LHCN-M2 (cell line): ENCODE measurements around the gene DUSP6. TPM values are rescaled to one million over a fixed set of nuclear protein-coding genes. Genes with fewer than 3 reads are reported as not detected.

Source experiments
- DNase-seq: peaks from one replicate; pipeline ENCODE4 v3.0.0-alpha.2; 2012; ENCODE audit warnings: low read depth
- polyA plus RNA-seq: library from polyadenylated mRNA; unstranded; fragments of >200 nt; gene quantifications from one replicate; pipeline ENCODE4 v1.2.1, GENCODE V29; 2012; ENCODE audit warnings: missing spikeins
- total RNA-seq: library from RNA; depleted of rRNA; stranded (reverse); fragments of >200 nt; gene quantifications from 2 replicates; pipeline ENCODE4 v1.2.3, GENCODE V29; 2014; rRNA removed

Gene DUSP6
- total RNA-seq: 28.3 and 31.6 TPM in 2 replicates
- 5.3 TPM for polyA plus RNA-seq

GRCh38 chr12:89352492-89353187 is at the start of gene DUSP6:
TSS of gene DUSP6 (minus strand) at chr12:89352501. CDS start at chr12:89352039, 462 bp downstream.
- peak; percentile 99 for DNase-seq

- no peak for DNase-seq
Measured at GRCh38 chr12:89401433-89402058, 49.2 kb upstream of the DUSP6 start.

GRCh38 chr12:89400415-89400814 is 48.1 kb upstream of the DUSP6 start:
- no peak for DNase-seq

GRCh38 chr12:89395712-89396111 is 43.4 kb upstream of the DUSP6 start:
- DNase-seq: no peak

GRCh38 chr12:89393551-89394121 is 41.3 kb upstream of the DUSP6 start:
- no peak for DNase-seq

GRCh38 chr12:89392391-89392790 is 40.1 kb upstream of the DUSP6 start:
- DNase-seq: no peak

GRCh38 chr12:89391726-89392336 is 39.5 kb upstream of the DUSP6 start:
- no peak for DNase-seq

- peak; percentile 97 for DNase-seq
Measured at GRCh38 chr12:89390802-89391673, 38.7 kb upstream of the DUSP6 start.

GRCh38 chr12:89389755-89390661 is 37.7 kb upstream of the DUSP6 start:
- peak; percentile 5 for DNase-seq

- no peak for DNase-seq
Measured at GRCh38 chr12:89386138-89386537, 33.8 kb upstream of the DUSP6 start.

- no peak for DNase-seq
Measured at GRCh38 chr12:89384807-89385206, 32.5 kb upstream of the DUSP6 start.

GRCh38 chr12:89384050-89384758 is 31.9 kb upstream of the DUSP6 start:
- peak; percentile 79 for DNase-seq

GRCh38 chr12:89383235-89384049 is 31.1 kb upstream of the DUSP6 start:
- no peak for DNase-seq

- DNase-seq: no peak
Measured at GRCh38 chr12:89382328-89382727, 30.0 kb upstream of the DUSP6 start.

- no peak for DNase-seq
Measured at GRCh38 chr12:89379839-89380467, 27.7 kb upstream of the DUSP6 start.

- DNase-seq: no peak
Measured at GRCh38 chr12:89379148-89379838, 27.0 kb upstream of the DUSP6 start.

- DNase-seq: no peak
Measured at GRCh38 chr12:89376844-89377243, 24.5 kb upstream of the DUSP6 start.

GRCh38 chr12:89376202-89376529 is 23.9 kb upstream of the DUSP6 start:
- no peak for DNase-seq
